Measurements from ENCODE around the gene CLC.

The CLC gene

GRCh38 chr19:39754971-39755370 lies 17.1 kb upstream of the CLC start:
- no peak overlapping the region for H2BK15ac ChIP-seq (ENCODE audit: low read depth, poor library complexity, severe bottlenecking)
- H3K9ac ChIP-seq (ENCODE audit: low read length), result no peak overlapping the region
- H3K9me3 ChIP-seq (ENCODE audit: control insufficient read depth, low read length), result no peaks in the 10 kb centered on the region
- H4K8ac ChIP-seq (ENCODE audit: low read length), result no peak overlapping the region
- no peaks in the 10 kb centered on the region for H3K79me1 ChIP-seq (replicated peaks; ENCODE audit: low read length, poor library complexity, severe bottlenecking)
- 62% methylated on average over 3 of the region's 3 CpGs for WGBS
- no peak overlapping the region for H3K27ac ChIP-seq (ENCODE audit: low read length, poor library complexity, severe bottlenecking)
- H3K27me3 ChIP-seq (ENCODE audit: control insufficient read depth in 1 of 2, insufficient read depth in 1 of 2, low read length in 2 of 2), result peaks cover 32 to 51% of the 10 kb centered on the region in 2 experiments
- H2BK5ac ChIP-seq (ENCODE audit: low read depth, low read length, poor library complexity, severe bottlenecking), result no peak overlapping the region
- H3K36me3 ChIP-seq (ENCODE audit: control insufficient read depth in 1 of 2, insufficient read depth in 2 of 2, low read depth in 1 of 2, low read length in 2 of 2), result no peaks in the 10 kb centered on the region
- no peak overlapping the region for H4K91ac ChIP-seq (ENCODE audit: low read length)
- H3K18ac ChIP-seq (ENCODE audit: low read depth in 1 of 2, low read length in 2 of 2), result no peak overlapping the region
- no peak overlapping the region for H3K4me3 ChIP-seq (ENCODE audit: insufficient read depth in 1 of 2, low read depth in 1 of 2, low read length in 2 of 2)
- H3K14ac ChIP-seq (ENCODE audit: low read length in 2 of 2), result no peak overlapping the region
- no peak overlapping the region for H2AFZ ChIP-seq (ENCODE audit: low read depth, low read length)
- no peak overlapping the region for H3K4ac ChIP-seq (ENCODE audit: low read depth in 1 of 2, low read length in 2 of 2)
- H2BK120ac ChIP-seq (ENCODE audit: low read depth, low read length), result no peak overlapping the region
- no peaks in the 10 kb centered on the region for H3K4me1 ChIP-seq (ENCODE audit: control insufficient read depth, insufficient read depth, low read depth, low read length)
- no peak for DNase-seq
- no peak overlapping the region for H2AK5ac ChIP-seq (ENCODE audit: low read length, severe bottlenecking)
- no peak overlapping the region for H3K23ac ChIP-seq (ENCODE audit: low read length in 2 of 2)
- H2BK12ac ChIP-seq (ENCODE audit: low read length in 2 of 2), result no peak overlapping the region
- H3K4me2 ChIP-seq (ENCODE audit: low read length, poor library complexity, severe bottlenecking), result no peak overlapping the region

DNA sequence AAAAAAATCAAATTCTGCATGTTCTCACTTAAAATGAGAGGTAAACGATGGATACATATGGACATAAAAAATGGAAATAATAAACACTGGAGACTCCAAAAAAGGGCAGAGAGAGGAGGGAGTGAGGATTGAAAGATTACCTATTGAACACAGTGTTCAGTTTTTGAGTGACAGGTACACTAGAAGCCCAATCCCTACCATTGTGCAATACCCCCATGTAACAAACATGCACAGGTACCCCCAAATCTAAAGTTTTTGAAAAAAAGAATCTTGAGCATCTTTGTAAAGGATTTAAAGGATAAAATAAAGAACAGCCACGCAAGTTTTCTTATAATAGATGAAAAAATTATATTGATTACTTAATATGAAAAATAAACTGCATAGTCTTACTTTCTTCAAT lies 16.7 kb upstream of the CLC start:
- H3K18ac ChIP-seq (ENCODE audit: low read depth in 1 of 2, low read length in 2 of 2), result no peak overlapping the region
- H3K9ac ChIP-seq (ENCODE audit: low read length), result no peak overlapping the region
- no peak overlapping the region for H3K14ac ChIP-seq (ENCODE audit: low read length in 2 of 2)
- peaks cover 32 to 47% of the 10 kb centered on the region in 2 experiments for H3K27me3 ChIP-seq (ENCODE audit: control insufficient read depth in 1 of 2, insufficient read depth in 1 of 2, low read length in 2 of 2)
- no peak overlapping the region for H3K23ac ChIP-seq (ENCODE audit: low read length in 2 of 2)
- H2AK5ac ChIP-seq (ENCODE audit: low read length, severe bottlenecking), result no peak overlapping the region
- no peak for DNase-seq
- no peaks in the 10 kb centered on the region for H3K4me1 ChIP-seq (ENCODE audit: control insufficient read depth, insufficient read depth, low read depth, low read length)
- H2BK120ac ChIP-seq (ENCODE audit: low read depth, low read length), result no peak overlapping the region
- H3K36me3 ChIP-seq (ENCODE audit: control insufficient read depth in 1 of 2, insufficient read depth in 2 of 2, low read depth in 1 of 2, low read length in 2 of 2), result no peaks in the 10 kb centered on the region
- no peak overlapping the region for H2AFZ ChIP-seq (ENCODE audit: low read depth, low read length)
- H4K8ac ChIP-seq (ENCODE audit: low read length), result no peak overlapping the region
- no peak overlapping the region for H2BK15ac ChIP-seq (ENCODE audit: low read depth, poor library complexity, severe bottlenecking)
- H3K27ac ChIP-seq (ENCODE audit: low read length, poor library complexity, severe bottlenecking), result no peak overlapping the region
- H2BK12ac ChIP-seq (ENCODE audit: low read length in 2 of 2), result no peak overlapping the region
- no peak overlapping the region for H3K4ac ChIP-seq (ENCODE audit: low read depth in 1 of 2, low read length in 2 of 2)
- no peak overlapping the region for H2BK5ac ChIP-seq (ENCODE audit: low read depth, low read length, poor library complexity, severe bottlenecking)
- H3K79me1 ChIP-seq (replicated peaks; ENCODE audit: low read length, poor library complexity, severe bottlenecking), result no peaks in the 10 kb centered on the region
- H3K4me2 ChIP-seq (ENCODE audit: low read length, poor library complexity, severe bottlenecking), result no peak overlapping the region
- no peak overlapping the region for H4K91ac ChIP-seq (ENCODE audit: low read length)
- no peak overlapping the region for H3K4me3 ChIP-seq (ENCODE audit: insufficient read depth in 1 of 2, low read depth in 1 of 2, low read length in 2 of 2)
- no CpG with 5 or more reads among the region's 2 CpGs for WGBS
- H3K9me3 ChIP-seq (ENCODE audit: control insufficient read depth, low read length), result no peaks in the 10 kb centered on the region

DNA sequence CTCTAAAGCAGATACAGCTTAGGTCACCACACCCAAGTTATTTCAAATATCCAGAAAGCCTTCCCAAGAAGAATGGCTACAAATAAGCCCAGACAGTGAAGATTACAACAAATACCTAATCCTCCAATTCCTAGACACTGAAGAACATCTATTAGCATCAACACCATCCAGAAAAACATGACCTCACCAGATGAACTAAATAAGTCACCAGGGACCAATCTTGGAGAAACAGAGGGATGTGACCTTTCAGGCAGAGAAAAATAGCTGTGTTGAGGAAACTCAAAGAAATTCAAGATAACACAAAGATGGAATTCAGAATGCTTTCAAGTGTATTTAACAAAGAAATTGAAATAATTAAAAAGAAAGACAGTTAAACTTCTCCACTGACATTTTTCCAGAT lies 15.0 kb upstream of the CLC start:
- H3K27me3 ChIP-seq (ENCODE audit: control insufficient read depth in 1 of 2, insufficient read depth in 1 of 2, low read length in 2 of 2), result peaks cover 20 to 36% of the 10 kb centered on the region in 2 experiments
- no peak overlapping the region for H2BK15ac ChIP-seq (ENCODE audit: low read depth, poor library complexity, severe bottlenecking)
- no peak overlapping the region for H2BK12ac ChIP-seq (ENCODE audit: low read length in 2 of 2)
- no peak overlapping the region for H3K18ac ChIP-seq (ENCODE audit: low read depth in 1 of 2, low read length in 2 of 2)
- H3K4me3 ChIP-seq (ENCODE audit: insufficient read depth in 1 of 2, low read depth in 1 of 2, low read length in 2 of 2), result no peak overlapping the region
- no peaks in the 10 kb centered on the region for H3K4me1 ChIP-seq (ENCODE audit: control insufficient read depth, insufficient read depth, low read depth, low read length)
- no peak overlapping the region for H2BK5ac ChIP-seq (ENCODE audit: low read depth, low read length, poor library complexity, severe bottlenecking)
- H2BK120ac ChIP-seq (ENCODE audit: low read depth, low read length), result no peak overlapping the region
- H2AK5ac ChIP-seq (ENCODE audit: low read length, severe bottlenecking), result no peak overlapping the region
- H3K4ac ChIP-seq (ENCODE audit: low read depth in 1 of 2, low read length in 2 of 2), result no peak overlapping the region
- H4K91ac ChIP-seq (ENCODE audit: low read length), result no peak overlapping the region
- no peak overlapping the region for H3K4me2 ChIP-seq (ENCODE audit: low read length, poor library complexity, severe bottlenecking)
- no peak overlapping the region for H3K23ac ChIP-seq (ENCODE audit: low read length in 2 of 2)
- no peak overlapping the region for H3K14ac ChIP-seq (ENCODE audit: low read length in 2 of 2)
- no peak overlapping the region for H3K27ac ChIP-seq (ENCODE audit: low read length, poor library complexity, severe bottlenecking)
- no peak overlapping the region for H2AFZ ChIP-seq (ENCODE audit: low read depth, low read length)
- H4K8ac ChIP-seq (ENCODE audit: low read length), result no peak overlapping the region
- DNase-seq, result no peak
- no peaks in the 10 kb centered on the region for H3K9me3 ChIP-seq (ENCODE audit: control insufficient read depth, low read length)
- no peaks in the 10 kb centered on the region for H3K79me1 ChIP-seq (replicated peaks; ENCODE audit: low read length, poor library complexity, severe bottlenecking)
- H3K36me3 ChIP-seq (ENCODE audit: control insufficient read depth in 1 of 2, insufficient read depth in 2 of 2, low read depth in 1 of 2, low read length in 2 of 2), result no peaks in the 10 kb centered on the region
- no peak overlapping the region for H3K9ac ChIP-seq (ENCODE audit: low read length)

- no peak overlapping the region for H2BK12ac ChIP-seq (ENCODE audit: low read length in 2 of 2)
Measured at GRCh38 chr19:39752390-39752789, 14.6 kb upstream of the CLC start.

More at GRCh38 chr19:39752390-39752789, 14.6 kb upstream of the CLC start:
- Histone ChIP-seq H3K23ac (ENCODE audit: low read length in 2 of 2) (no peak overlapping the region), H3K4me1 (ENCODE audit: control insufficient read depth, insufficient read depth, low read depth, low read length) (no peaks in the 10 kb centered on the region), H2BK5ac (ENCODE audit: low read depth, low read length, poor library complexity, severe bottlenecking) (no peak overlapping the region), H3K4me3 (ENCODE audit: insufficient read depth in 1 of 2, low read depth in 1 of 2, low read length in 2 of 2) (no peak overlapping the region), H2BK120ac (ENCODE audit: low read depth, low read length) (no peak overlapping the region), H2AK5ac (ENCODE audit: low read length, severe bottlenecking) (no peak overlapping the region), H3K79me1 (replicated peaks; ENCODE audit: low read length, poor library complexity, severe bottlenecking) (no peaks in the 10 kb centered on the region), H3K36me3 (ENCODE audit: control insufficient read depth in 1 of 2, insufficient read depth in 2 of 2, low read depth in 1 of 2, low read length in 2 of 2) (no peaks in the 10 kb centered on the region), H3K14ac (ENCODE audit: low read length in 2 of 2) (no peak overlapping the region), H3K4ac (ENCODE audit: low read depth in 1 of 2, low read length in 2 of 2) (no peak overlapping the region), H2BK15ac (ENCODE audit: low read depth, poor library complexity, severe bottlenecking) (no peak overlapping the region), H2AFZ (ENCODE audit: low read depth, low read length) (no peak overlapping the region), H3K9me3 (ENCODE audit: control insufficient read depth, low read length) (no peaks in the 10 kb centered on the region), H4K8ac (ENCODE audit: low read length) (no peak overlapping the region), H3K27me3 (ENCODE audit: control insufficient read depth in 1 of 2, insufficient read depth in 1 of 2, low read length in 2 of 2) (peaks cover 16 to 34% of the 10 kb centered on the region in 2 experiments), H3K4me2 (ENCODE audit: low read length, poor library complexity, severe bottlenecking) (no peak overlapping the region), H3K27ac (ENCODE audit: low read length, poor library complexity, severe bottlenecking) (no peak overlapping the region), H3K18ac (ENCODE audit: low read depth in 1 of 2, low read length in 2 of 2) (no peak overlapping the region), H4K91ac (ENCODE audit: low read length) (no peak overlapping the region), H3K9ac (ENCODE audit: low read length) (no peak overlapping the region)
- no peak for DNase-seq
